ENCODE measurements around the gene ARSG.

DNA sequence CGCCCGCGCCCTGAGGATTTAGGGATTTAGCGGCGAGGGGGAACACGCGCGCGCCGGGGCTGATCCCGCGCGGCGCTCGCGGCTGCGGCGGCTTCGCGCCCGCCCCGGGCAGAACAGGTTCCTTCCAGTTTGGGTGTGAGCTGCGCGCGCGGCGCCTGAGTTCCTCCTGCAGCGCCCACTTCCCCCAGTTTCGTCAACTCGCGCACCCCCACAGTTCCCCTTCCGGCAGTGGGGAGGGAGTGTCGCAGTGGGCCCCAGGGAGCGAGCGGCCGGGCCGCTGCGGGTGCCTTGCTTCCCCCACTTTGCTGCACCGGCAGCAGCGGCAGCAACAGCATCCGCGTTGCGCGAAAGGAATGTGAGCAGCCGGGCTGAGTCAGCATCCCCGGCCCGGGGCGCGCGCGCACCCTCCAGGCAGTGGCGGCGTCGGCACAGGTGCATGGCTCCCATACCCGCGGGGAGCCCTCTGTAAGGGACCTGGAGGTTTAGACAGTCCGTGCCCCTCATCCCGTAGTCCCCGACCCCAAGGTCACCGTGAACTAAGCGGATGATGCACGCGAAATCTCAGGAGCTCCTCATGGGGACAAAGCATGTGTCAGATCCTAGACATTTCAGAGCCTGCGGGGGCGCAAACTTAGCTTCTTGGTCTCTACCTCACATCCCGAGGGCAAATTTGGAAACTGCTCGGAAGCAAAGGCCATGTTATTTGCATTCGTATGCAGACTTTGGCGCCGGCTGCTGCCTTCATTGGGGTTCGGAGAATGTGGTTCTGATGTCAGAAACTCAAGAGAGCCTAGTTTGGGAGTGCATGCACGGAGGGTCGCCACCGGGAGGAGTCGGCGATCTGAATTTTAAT, 767 bp downstream of the ARSG start:
- TF ChIP-seq CHD2 (IDR thresholded peaks at IDR 0.05; ENCODE audit: low read depth, low read length) (no peak), MAFF (IDR thresholded peaks at IDR 0.05; ENCODE audit: low read depth, low read length) (peak; percentile 93; the same call in 1 of the 2 replicates), SIX4 (CRISPR knock-in tag; IDR thresholded peaks at IDR 0.05) (no peak), GTF3A (CRISPR knock-in tag; conservative IDR thresholded peaks at IDR 0.05) (peak; percentile 87; the same call in 1 of the 2 replicates), ZSCAN21 (CRISPR knock-in tag; IDR thresholded peaks at IDR 0.05; ENCODE audit: borderline replicate concordance) (peak; percentile 94), MAZ (IDR thresholded peaks at IDR 0.05; ENCODE audit: borderline replicate concordance, low read depth, low read length) (0 out of 2 replicates have a peak, but pooled peaks have one; percentile 1), MAZ (CRISPR knock-in tag; IDR thresholded peaks at IDR 0.05; ENCODE audit: low read depth) (no peak; the same call in 1 of the 2 replicates), NFE2 (CRISPR knock-in tag; IDR thresholded peaks at IDR 0.05) (no peak), MYC (CRISPR knock-in tag; IDR thresholded peaks at IDR 0.05; ENCODE audit: borderline replicate concordance) (peak; percentile 69; the same call in 1 of the 2 replicates), CEBPB (IDR thresholded peaks at IDR 0.05; ENCODE audit: borderline replicate concordance, low read depth, low read length) (no peak), CAMTA2 (CRISPR knock-in tag; IDR thresholded peaks at IDR 0.05; ENCODE audit: borderline replicate concordance) (no peak)
- TF ChIP-seq, protein P1, sequence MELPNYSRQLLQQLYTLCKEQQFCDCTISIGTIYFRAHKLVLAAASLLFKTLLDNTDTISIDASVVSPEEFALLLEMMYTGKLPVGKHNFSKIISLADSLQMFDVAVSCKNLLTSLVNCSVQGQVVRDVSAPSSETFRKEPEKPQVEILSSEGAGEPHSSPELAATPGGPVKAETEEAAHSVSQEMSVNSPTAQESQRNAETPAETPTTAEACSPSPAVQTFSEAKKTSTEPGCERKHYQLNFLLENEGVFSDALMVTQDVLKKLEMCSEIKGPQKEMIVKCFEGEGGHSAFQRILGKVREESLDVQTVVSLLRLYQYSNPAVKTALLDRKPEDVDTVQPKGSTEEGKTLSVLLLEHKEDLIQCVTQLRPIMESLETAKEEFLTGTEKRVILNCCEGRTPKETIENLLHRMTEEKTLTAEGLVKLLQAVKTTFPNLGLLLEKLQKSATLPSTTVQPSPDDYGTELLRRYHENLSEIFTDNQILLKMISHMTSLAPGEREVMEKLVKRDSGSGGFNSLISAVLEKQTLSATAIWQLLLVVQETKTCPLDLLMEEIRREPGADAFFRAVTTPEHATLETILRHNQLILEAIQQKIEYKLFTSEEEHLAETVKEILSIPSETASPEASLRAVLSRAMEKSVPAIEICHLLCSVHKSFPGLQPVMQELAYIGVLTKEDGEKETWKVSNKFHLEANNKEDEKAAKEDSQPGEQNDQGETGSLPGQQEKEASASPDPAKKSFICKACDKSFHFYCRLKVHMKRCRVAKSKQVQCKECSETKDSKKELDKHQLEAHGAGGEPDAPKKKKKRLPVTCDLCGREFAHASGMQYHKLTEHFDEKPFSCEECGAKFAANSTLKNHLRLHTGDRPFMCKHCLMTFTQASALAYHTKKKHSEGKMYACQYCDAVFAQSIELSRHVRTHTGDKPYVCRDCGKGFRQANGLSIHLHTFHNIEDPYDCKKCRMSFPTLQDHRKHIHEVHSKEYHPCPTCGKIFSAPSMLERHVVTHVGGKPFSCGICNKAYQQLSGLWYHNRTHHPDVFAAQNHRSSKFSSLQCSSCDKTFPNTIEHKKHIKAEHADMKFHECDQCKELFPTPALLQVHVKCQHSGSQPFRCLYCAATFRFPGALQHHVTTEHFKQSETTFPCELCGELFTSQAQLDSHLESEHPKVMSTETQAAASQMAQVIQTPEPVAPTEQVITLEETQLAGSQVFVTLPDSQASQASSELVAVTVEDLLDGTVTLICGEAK (IDR thresholded peaks at IDR 0.05): no peak
- TF ChIP-seq, protein P1 (CRISPR knock-in tag; IDR thresholded peaks at IDR 0.05): peak; percentile 27; the same call in 1 of the 2 replicates
- TF ChIP-seq, protein P2, sequence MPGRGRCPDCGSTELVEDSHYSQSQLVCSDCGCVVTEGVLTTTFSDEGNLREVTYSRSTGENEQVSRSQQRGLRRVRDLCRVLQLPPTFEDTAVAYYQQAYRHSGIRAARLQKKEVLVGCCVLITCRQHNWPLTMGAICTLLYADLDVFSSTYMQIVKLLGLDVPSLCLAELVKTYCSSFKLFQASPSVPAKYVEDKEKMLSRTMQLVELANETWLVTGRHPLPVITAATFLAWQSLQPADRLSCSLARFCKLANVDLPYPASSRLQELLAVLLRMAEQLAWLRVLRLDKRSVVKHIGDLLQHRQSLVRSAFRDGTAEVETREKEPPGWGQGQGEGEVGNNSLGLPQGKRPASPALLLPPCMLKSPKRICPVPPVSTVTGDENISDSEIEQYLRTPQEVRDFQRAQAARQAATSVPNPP (CRISPR knock-in tag; IDR thresholded peaks at IDR 0.05): 0 out of 2 replicates have a peak, but pooled peaks have one; percentile 36
- TF ChIP-seq, protein P3, sequence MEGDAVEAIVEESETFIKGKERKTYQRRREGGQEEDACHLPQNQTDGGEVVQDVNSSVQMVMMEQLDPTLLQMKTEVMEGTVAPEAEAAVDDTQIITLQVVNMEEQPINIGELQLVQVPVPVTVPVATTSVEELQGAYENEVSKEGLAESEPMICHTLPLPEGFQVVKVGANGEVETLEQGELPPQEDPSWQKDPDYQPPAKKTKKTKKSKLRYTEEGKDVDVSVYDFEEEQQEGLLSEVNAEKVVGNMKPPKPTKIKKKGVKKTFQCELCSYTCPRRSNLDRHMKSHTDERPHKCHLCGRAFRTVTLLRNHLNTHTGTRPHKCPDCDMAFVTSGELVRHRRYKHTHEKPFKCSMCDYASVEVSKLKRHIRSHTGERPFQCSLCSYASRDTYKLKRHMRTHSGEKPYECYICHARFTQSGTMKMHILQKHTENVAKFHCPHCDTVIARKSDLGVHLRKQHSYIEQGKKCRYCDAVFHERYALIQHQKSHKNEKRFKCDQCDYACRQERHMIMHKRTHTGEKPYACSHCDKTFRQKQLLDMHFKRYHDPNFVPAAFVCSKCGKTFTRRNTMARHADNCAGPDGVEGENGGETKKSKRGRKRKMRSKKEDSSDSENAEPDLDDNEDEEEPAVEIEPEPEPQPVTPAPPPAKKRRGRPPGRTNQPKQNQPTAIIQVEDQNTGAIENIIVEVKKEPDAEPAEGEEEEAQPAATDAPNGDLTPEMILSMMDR (CRISPR knock-in tag; IDR thresholded peaks at IDR 0.05): peak; percentile 49
